GM18951 (cell line): Measurements from ENCODE around the gene UBE3D.
"Not testable (repeated sequence)": the region's sequence is repeated elsewhere in the genome, so short reads cannot be mapped to it uniquely, and the experiment has no call there.

ENCODE experiments used
- POLR2A ChIP-seq: IDR thresholded peaks from 4 replicates; pipeline ENCODE4 v1.6.1; 2011; ENCODE audit warnings: mild to moderate bottlenecking; ENCODE audit not compliant: insufficient read length, insufficient read depth; ENCODE audit errors: extremely low read depth
- in situ Hi-C: fragments of 300-500 bp; cut with MboI; formaldehyde crosslinking; loops from one replicate; pipeline ENCODE4 v1.12.0; 2022; ENCODE audit warnings: low sequenced_read_pairs, mixed read lengths, inconsistent platforms; ENCODE audit not compliant: unreplicated experiment

UBE3D gene

DNA sequence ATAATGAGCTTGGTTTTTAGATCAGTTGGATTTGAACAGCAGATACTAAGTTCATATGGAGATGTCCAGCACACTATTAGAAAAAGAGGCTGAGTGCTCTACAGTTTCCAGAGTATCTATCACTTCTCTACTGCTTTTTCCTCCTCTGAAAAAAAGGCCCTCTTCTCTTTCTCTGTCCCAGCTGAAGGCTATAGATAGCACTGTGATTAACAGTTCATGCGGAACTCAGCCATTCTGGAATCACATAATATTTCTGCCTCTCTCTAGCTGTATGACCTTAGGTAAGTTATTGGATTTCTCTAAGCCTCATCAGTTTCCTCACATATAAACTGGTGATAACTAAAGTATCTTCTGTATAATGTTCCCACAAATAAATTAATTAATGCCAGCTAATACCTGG, 184.1 kb downstream of the UBE3D start:
- in situ Hi-C loops, result no loop called here
- TF ChIP-seq POLR2A, result no peak

DNA sequence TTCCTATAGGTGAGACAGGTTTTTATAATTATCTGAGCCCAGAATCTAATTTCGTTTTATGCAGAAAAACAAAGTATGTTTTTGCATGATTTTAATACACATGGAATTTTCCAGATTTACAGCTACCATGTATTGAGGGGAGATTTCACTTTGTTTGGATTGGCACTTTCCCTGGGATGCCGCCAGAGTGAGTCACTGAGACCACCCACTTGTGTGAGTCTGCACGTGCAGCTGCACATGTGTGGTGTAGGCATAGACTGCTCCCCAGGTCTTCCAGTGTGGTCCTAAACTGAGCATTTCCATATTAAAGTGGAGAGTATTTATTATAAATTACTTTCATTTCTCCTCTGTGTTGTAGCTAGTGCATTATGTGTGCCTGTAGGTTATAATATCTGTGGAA, 186.8 kb downstream of the UBE3D start:
- in situ Hi-C loops, result no loop called here
- no peak for TF ChIP-seq POLR2A

DNA sequence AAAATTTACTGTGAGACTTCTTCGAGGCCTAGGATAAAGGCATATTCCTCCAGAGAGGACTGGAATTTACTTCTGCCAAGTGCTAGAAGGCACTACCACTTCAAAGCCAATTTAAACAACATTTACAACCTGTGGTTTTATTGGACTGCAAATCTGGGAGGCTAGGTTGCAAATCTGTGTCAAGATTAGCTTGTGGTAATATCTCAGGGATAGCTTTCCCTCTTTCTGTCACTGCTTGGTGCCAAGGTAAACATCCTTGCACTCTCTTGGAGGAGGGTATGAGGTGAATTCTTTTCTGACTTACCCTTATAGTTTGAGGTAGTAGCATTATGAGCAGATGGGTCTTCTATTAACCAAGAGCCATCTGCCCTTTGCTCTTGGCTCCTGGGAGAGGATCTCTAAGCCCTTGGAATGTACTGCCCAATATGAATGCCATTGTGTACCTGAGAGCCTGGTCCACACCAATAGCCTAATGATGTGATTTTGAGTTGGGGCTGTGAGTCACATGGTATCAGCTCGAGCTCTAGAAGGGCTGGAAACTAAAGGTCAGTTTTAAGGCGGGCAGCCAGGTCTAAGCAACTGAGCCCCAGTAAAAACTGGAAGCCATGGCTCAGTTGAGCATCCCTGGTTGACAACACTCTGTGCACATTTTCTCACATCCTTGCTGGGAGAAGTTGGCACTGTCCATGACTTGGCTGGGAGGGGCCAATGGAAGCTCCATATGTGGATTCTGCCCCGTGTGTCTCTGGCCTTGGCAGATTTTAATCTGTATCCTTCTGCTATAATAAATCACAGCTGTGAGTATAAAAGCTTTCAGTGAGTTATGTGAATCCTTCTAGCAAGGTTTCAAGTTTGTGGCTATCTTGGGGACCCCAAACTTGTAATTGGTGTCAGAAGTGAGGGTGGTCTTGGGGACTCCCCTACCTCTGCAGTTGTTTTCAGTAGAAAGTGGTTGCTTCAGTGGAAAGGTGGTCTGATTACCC, 188.1 kb downstream of the UBE3D start:
- no peak for TF ChIP-seq POLR2A
- in situ Hi-C loops, result no loop called here

DNA sequence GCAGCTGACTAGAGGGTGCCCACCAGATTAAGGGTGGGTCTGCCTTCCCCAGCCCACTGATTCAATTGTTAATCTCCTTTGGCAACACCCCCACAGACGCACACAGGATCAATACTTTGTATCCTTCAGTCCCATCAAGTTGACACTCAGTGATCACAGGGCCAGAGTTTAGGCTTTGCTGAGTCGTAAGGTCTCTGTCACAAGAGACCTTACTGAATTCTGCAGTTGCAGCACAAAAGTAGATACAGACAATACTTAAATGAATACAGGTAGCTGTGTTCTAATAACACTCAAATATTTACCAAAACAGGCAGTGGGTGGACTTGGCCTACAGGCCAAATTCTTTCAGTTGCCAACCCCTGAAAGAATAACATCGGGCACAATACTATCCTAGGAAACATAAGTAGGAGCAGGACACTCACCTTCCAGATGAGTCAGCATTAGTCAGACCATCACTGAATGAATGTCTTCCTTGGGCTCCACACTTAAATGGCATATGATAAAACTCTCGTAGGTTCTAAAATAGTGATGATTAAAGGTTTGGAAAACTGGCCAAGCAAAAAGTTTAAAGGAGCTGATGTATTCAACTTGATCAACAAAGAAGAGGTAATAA, 190.0 kb downstream of the UBE3D start:
- no peak for TF ChIP-seq POLR2A
- in situ Hi-C loops, result no loop called here

DNA sequence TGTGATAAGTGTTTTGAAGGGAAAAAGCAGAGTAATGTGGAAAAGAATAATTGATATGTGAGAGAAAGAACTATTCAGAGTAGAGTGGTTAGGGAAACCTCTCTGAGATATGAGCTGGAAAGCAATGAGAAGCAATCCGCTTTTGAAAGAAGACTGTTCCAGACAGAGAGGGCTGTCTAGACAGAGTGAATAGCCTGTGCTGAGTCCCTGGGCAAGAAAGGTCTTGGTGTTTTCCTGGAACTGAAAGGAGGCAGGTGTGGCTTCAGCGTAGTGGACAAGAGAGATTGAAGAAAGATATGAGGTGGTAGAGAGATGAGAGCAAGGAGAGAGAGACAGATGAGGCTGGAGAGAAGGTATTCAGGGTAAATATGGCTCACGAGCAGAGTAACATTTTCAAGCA, 190.8 kb downstream of the UBE3D start:
- no peak for TF ChIP-seq POLR2A
- in situ Hi-C loops, result no loop called here

DNA sequence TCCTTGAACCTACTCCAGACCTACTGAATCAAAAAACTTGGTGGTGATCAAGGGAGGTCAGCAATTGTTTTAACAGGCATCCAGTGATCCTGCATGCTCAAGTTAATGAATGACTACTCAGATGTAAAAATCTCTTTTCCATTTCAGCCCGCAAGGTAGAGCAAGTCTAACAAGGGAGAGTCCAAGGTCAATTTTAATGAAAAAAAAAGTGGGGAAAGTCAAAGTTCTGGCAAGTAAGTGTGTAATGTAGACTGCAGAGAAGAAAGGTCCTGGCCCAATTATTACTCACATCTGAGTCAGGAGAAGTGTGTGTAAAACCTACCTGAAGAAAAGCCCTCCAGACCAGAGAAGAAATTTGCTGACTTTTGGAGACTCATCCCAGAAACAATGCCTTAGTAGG, 193.5 kb downstream of the UBE3D start:
- in situ Hi-C loops, result no loop called here
- TF ChIP-seq POLR2A, result no peak

DNA sequence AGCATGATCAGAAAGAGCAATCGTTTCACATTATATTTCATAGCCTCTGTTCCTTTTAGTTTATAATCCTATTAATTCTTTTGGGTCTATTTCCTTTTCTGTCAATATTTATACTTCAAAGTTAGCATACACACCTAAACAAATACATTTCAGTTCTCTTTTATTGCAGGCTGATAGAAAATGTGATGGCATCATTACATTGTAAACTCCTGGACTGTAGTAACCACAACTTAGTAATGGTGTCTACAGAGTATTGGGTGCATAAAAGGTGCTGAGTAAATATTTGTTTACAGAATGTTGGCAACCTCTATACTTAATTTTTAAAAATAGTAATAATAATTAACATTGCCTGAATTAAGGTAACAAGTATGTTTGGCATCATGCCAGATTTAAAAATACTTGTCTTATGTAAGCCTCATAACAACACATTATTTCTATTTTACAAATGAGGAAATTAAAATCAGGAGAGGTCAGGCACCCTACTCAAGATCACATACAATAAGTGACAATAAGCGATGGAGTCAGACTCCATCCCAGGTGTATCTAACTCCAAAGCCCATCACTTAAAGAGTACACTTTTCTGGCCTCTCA, 195.0 kb downstream of the UBE3D start:
- in situ Hi-C loops, result no loop called here
- TF ChIP-seq POLR2A, result no peak

DNA sequence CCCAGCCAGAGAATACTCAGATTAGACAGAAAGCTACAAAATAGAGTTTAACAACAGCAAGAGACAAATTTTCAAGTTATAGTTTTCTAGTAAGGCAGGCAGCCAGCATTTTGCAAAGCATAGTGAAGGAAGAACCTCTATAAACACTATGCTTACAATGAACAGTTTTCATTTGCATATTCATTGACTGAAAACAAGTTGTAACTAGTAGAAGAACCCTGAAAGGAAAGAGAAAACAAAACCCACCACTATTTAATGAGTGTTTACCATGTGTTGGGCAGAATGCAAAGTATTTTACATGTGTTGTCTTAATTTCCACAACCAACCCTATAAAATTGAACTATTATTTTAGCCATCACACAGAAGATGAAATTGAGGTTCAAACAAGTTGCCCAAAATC, 196.1 kb downstream of the UBE3D start:
- TF ChIP-seq POLR2A, result no peak

DNA sequence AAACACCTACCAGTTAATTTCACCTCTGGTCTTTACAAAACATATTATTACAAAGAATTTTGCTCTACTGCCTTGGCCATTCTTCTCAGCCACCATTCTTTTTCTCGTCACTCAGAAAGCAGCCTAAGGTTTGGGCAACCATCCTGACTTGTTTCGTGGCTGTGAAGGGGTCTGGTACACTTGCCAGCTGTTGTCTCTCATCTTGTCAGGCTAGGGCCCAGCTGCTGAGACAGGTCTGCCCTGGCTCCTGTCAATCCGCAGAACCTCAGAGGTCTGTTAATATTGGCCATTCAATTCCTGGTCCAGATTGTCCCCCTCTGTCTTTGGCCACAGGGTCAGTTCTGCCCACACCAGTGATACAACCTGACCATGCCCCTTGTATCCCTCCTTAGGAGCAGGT, 197.7 kb downstream of the UBE3D start:
- in situ Hi-C loops, result no loop called here
- TF ChIP-seq POLR2A, result no peak

More for the DNA sequence above, 196.1 kb downstream of the UBE3D start:
- in situ Hi-C loops, result no loop called here

DNA sequence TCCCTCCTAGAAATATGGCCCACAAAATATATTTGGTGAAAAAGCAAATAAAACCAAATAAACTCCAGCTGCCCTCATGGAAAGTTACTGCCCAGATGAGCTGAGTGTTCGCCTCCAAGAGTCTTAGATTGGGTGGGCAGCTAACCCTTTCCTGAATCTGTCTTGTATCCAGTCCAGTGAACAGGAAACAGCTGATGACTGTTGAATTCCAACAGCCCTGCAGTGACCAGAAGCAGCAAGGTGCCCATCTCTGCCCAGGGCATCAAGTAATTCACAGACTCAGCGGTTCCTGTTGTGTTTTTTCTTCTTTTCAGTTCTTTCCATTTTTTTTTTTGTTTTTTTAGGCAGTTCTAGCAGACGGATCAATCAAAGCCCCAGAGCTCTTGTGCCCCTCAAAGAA, 199.2 kb downstream of the UBE3D start:
- TF ChIP-seq POLR2A, result no peak
- in situ Hi-C loops, result no loop called here

DNA sequence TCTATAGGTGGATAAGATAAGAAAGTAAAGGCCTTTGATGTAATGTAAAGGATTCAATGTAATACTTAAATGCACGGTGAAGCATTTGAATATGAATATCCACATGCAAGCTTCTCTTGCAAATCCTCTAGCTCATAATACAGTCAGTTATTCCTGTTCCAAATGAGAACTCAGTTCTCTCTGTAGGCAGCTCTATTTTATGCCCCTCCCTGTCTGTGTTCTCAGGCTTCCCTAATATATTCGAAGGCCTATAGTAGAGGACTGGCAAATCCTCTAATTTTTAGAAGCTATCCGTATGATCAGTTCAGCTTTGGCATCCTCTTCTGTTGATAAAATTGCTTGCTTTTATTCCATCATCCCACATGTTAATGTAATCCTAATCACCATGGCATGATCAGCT, 200.2 kb downstream of the UBE3D start:
- in situ Hi-C loops, result no loop called here
- no peak for TF ChIP-seq POLR2A

DNA sequence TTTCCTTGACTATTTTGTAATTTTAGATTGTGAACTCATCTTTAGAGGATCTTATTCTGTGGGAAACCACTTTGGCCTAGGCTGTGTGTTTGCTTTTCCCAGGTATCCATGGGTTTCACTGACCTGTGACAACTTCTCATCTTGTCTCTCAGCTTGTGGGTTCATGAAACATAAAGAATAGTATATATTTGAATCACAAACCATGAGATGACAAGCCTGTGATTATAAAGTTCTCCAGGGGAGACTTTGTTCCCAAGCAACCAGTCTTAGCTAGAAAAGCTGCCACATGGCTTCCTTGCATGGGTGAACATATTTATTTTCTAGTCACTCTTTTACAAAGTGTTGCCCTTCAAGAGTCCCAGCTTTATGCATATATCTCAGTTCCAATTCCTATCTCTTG, 201.9 kb downstream of the UBE3D start:
- no peak for TF ChIP-seq POLR2A
- in situ Hi-C loops, result no loop called here

DNA sequence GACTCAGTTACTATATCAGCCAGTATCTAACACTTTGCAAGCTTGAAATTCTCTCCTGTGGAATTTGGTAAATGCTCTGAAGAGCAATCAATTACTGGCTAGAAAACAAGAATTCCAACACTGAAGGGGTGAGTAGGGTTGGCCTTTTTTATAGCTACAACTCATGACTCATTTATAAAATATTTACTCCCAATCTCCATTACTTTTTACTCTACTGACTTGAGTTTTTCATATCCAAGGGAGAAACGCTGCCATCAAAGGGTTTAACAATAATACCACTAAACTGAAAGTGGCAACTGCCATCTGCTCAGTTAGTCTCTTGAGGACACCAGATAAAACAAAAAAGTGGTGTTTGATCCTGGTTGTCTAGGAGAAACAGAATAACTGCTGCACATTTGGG, 203.1 kb downstream of the UBE3D start:
- no peak for TF ChIP-seq POLR2A
- in situ Hi-C loops, result no loop called here

DNA sequence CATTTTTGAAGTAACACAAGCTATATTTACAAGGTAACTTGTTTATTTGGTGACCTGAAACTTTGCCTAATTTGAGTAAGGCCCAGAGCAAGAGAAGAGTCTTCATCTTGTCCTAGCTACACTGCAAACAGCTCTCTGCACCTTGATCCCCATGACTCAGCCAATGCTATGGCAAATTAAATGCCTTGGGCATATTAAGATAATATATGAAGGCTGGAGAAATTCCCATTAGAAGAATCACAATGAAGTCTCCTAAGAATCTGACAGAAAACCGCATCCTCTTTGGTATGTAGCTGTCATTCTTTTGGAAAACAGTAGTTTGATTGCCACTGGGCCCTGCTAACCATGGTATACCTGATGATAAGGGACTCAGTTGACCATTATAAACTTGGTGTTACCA, 204.5 kb downstream of the UBE3D start:
- no peak for TF ChIP-seq POLR2A
- in situ Hi-C loops, result no loop called here

DNA sequence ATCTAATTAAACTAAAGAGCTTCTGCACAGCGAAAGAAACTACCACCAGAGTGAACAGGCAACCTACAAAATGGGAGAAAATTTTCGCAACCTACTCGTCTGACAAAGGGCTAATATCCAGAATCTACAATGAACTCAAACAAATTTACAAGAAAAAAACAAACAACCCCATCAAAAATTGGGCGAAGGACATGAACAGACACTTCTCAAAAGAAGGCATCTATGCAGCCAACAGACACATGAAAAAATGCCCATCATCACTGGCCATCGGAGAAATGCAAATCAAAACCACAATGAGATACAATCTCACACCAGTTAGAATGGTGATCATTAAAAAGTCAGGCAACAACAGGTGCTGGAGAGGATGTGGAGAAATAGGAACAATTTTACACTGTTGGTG, 209.6 kb downstream of the UBE3D start:
- in situ Hi-C loops, result not testable (repeated sequence)

DNA sequence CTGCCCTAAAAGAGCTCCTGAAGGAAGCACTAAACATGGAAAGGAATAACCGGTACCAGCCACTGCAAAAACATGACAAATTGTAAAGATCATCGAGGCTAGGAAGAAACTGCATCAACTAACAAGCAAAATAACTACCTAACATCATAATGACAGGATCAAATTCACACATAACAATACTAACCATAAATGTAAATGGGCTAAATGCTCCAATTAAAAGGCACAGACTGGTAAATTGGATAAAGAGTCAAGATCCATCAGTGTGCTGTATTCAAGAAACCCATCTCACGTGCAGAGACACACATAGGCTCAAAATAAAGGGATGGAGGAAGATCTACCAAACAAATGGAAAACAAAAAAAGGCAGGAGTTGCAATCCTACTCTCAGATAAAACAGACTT, 212.7 kb downstream of the UBE3D start:
- in situ Hi-C loops, result not testable (repeated sequence)
